ENCODE data around the gene TMEM9B.
A peak's percentile ranks its signal among the peaks of the same experiment; 100 is the strongest.

The TMEM9B gene

DNA sequence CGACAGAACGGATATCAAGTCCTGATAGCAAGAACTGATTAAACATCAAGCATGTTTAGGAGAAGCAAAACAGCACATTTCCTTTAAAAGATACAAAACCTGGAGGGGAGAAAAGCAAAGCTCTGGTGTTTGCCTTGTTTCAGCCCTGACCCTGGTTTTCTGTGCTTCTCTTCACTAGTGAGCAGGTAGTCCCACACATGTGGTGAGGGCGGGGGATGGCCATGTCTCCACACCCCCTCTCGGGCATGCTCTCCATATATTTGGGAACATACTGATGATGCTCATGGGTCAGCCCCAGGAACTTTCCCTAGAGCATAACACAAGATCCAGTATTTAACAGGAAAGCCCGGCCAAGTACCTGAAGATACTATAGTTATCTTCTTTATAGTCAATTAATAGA is 41.6 kb downstream of the TMEM9B start:
- H3K27me3 Mint-ChIP-seq (ENCODE audit: low read depth), result no peaks in the 10 kb centered on the region
- peaks cover 14% of the 10 kb centered on the region for H3K4me1 Mint-ChIP-seq
- H3K9me3 Mint-ChIP-seq, result no peaks in the 10 kb centered on the region
- H3K27ac Mint-ChIP-seq, result no peak overlapping the region
- H3K36me3 Mint-ChIP-seq (ENCODE audit: low read depth), result peaks cover 30% of the 10 kb centered on the region
- H3K4me3 Mint-ChIP-seq, result no peak overlapping the region
- no peak for TF ChIP-seq CTCF (IDR thresholded peaks at IDR 0.05; ENCODE audit: unreplicated experiment in 3 of 3)

DNA sequence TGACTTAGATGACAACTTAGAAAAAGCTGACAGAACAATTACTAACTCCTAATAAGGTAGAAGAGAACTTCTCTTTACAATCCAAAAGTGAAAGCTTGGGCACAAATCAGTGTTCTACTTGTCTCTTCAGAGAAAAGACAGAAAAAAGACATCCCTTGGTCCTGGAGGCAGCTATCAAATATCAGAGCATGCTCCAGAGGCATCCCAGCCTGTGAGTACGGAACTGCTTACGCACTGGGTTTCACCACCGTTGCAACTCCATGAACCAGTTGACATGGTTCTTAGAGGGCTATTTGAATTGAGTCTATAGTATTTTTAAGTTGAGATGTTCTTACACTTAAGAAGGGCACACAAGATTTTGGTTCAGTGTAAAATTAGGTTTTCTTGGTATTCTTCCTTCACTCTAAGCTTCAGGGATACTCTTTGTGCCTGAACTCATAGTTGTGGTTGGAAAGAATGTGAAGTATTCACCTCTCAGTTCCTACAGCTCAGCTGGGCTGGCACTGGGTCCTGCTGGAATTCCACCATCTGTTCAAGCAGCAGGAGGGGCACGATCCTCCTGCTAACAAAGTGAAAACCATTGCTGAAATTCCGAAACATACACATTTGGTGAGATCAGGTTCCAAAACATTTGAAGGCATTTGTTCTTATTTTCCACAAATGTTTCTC is 47.0 kb downstream of the TMEM9B start:
- H3K27me3 Mint-ChIP-seq (ENCODE audit: low read depth), result no peaks in the 10 kb centered on the region
- peaks cover 50% of the 10 kb centered on the region for H3K36me3 Mint-ChIP-seq (ENCODE audit: low read depth)
- H3K4me1 Mint-ChIP-seq, result peaks cover 48% of the 10 kb centered on the region
- no peaks in the 10 kb centered on the region for H3K9me3 Mint-ChIP-seq
- no peak for TF ChIP-seq CTCF (IDR thresholded peaks at IDR 0.05; ENCODE audit: unreplicated experiment in 3 of 3)
- H3K27ac Mint-ChIP-seq, result peak overlapping the region; percentile 64 to 94 (median 69)
- H3K4me3 Mint-ChIP-seq, result peak overlapping the region in 1 of 3 experiments; percentile 62

- no peak for TF ChIP-seq CTCF (IDR thresholded peaks at IDR 0.05; ENCODE audit: unreplicated experiment in 3 of 3)
- Mint-ChIP-seq H3K36me3 (ENCODE audit: low read depth) (peaks cover 38% of the 10 kb centered on the region), H3K27ac (peak overlapping the region; percentile 83 to 89 (median 88)), H3K4me1 (peaks cover 56% of the 10 kb centered on the region), H3K9me3 (no peaks in the 10 kb centered on the region), H3K4me3 (peak overlapping the region; percentile 69 to 78 (median 70)), H3K27me3 (ENCODE audit: low read depth) (no peaks in the 10 kb centered on the region)
These were observed 49.6 kb downstream of the TMEM9B start for GRCh38 chr11:8914661-8915018.

DNA sequence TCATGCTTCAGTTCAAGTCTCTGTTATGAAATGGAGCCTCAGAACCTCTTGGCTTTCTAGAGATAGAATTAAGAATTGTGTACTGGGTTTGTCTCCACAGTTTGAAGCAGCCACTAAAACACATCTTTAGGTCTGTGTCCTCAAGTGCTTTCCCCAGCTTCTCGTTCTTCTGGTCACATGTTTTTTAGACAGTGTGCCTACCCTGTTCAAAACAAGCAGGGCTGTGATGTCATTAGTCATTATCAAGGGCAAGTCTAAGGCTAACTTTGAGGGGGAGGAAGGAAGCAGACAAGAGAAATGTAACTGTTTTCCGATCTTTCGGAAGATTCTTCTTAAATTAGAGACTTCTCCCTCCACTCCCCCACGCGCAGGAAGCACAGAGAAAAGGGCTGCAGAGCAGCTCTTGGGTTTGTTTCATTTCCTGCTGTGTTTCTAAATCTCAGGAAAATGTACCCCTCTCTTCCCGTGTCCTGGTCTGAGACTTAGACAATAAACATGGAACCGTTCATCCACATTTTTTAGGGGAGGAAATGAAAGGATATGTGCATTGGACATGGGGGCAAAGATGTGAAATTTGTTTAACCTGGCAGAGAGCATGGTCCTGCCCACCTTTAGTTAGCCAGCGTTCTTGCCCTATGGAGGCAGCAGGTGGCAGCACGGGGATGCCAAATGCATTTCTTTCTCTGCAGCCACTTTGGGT is 50.1 kb downstream of the TMEM9B start:
- peak; percentile 60 to 70 (median 67) for TF ChIP-seq CTCF (IDR thresholded peaks at IDR 0.05; ENCODE audit: unreplicated experiment in 3 of 3)
- H3K9me3 Mint-ChIP-seq, result no peaks in the 10 kb centered on the region
- no peaks in the 10 kb centered on the region for H3K27me3 Mint-ChIP-seq (ENCODE audit: low read depth)
- peaks cover 60% of the 10 kb centered on the region for H3K4me1 Mint-ChIP-seq
- peak overlapping the region; percentile 83 to 89 (median 88) for H3K27ac Mint-ChIP-seq
- H3K4me3 Mint-ChIP-seq, result peak overlapping the region; percentile 69 to 78 (median 70)
- peaks cover 37% of the 10 kb centered on the region for H3K36me3 Mint-ChIP-seq (ENCODE audit: low read depth)

DNA sequence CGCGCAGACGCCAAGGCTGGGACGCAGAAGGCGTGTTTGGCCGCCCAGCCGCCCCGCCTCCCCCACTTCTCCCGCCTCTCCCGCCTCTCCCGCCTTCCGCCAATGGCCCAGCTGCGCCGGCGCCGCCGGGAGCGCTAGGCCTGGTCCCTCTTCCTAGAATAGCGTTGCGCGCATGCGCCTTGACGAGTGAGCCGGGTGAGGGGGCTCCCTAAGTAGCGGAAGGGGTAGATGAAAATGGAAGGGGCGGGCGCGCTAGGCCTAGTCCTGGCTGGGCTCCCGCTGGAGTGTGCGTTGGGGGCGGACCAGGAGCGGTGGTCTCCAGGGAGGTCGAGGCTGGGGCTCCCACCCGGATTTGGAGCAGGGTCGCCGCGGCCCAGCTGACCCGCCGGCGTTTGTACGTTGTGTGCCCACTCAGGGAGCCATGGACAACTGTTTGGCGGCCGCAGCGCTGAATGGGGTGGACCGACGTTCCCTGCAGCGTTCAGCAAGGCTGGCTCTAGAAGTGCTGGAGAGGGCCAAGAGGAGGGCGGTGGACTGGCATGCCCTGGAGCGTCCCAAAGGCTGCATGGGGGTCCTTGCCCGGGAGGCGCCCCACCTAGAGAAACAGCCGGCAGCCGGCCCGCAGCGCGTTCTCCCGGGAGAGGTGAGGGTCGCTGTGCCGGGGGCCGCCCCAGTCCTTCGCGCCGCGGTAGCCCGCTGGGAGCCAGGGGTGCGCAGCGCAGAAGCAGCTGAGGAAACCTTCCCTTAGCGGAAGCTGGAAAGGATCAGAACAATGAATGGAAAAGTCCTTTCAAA is 53.0 kb downstream of the TMEM9B start, which contains the start of gene AKIP1:
TSS of gene AKIP1 (plus strand) at position 161 of the 795 bp plus-strand sequence. CDS start at position 422, 261 bp downstream.
- TF ChIP-seq CTCF (IDR thresholded peaks at IDR 0.05; ENCODE audit: unreplicated experiment in 3 of 3), result no peak
- H3K27ac Mint-ChIP-seq, result peak within 1 kb of the TSS; percentile 92 to 99 (median 95)
- peak within 1 kb of the TSS; percentile 95 to 98 (median 95) for H3K4me3 Mint-ChIP-seq
- no peaks in the 10 kb centered on the region for H3K9me3 Mint-ChIP-seq
- no peaks in the 10 kb centered on the region for H3K27me3 Mint-ChIP-seq (ENCODE audit: low read depth)
- H3K36me3 Mint-ChIP-seq (ENCODE audit: low read depth), result peaks cover 13% of the 10 kb centered on the region
- peaks cover 48% of the 10 kb centered on the region for H3K4me1 Mint-ChIP-seq

Data from nephron (organoid).